IPS DF 6.9 (cell line): ENCODE data around the gene ATF6.

Experiments used
- DNase-seq: peaks from one replicate; pipeline ENCODE4 v3.0.0-alpha.2; 2013; ENCODE audit warnings: low read depth, low spot score
- H3K27ac ChIP-seq: one replicate; pipeline ENCODE4 v1.5.1; 2013; ENCODE audit warnings: low read length, control low read depth
- H3K27me3 ChIP-seq: 2 replicates; pipeline ENCODE4 v1.6.1; 2013; ENCODE audit warnings: mild to moderate bottlenecking, low read length; ENCODE audit not compliant: control insufficient read depth, insufficient read depth
- H3K36me3 ChIP-seq: 2 replicates; pipeline ENCODE4 v1.6.1; 2013; ENCODE audit warnings: low read length; ENCODE audit not compliant: control insufficient read depth, insufficient read depth
- H3K4me1 ChIP-seq: 2 replicates; pipeline ENCODE4 v1.6.1; 2013; ENCODE audit warnings: low read length; ENCODE audit not compliant: control insufficient read depth, insufficient read depth
- H3K4me3 ChIP-seq: 2 replicates; pipeline ENCODE4 v1.5.1; 2013; ENCODE audit warnings: mild to moderate bottlenecking, low read length
- H3K9me3 ChIP-seq: 2 replicates; pipeline ENCODE4 v1.6.1; 2013; ENCODE audit warnings: low read length, inconsistent platforms; ENCODE audit not compliant: control insufficient read depth, insufficient read depth
- WGBS: extraction: QIAGEN DNeasy Blood & Tissue Kit; methylation state at CpG from one replicate; pipeline ENCODE4 v1.1.7; 2013; ENCODE audit warnings: mixed read lengths, missing lambda C conversion rate; ENCODE audit not compliant: insufficient read length, insufficient coverage; 5-methylcytosine and 5-hydroxymethylcytosine counted together

ATF6 gene

GRCh38 chr1:161779393-161779792, 13.3 kb downstream of the ATF6 start:
- Histone ChIP-seq H3K9me3 (no peaks in the 10 kb centered on the region), H3K4me1 (no peaks in the 10 kb centered on the region)
- WGBS = no CpG with 5 or more reads among the region's 2 CpGs

GRCh38 chr1:161781995-161782394, 15.9 kb downstream of the ATF6 start:
- Histone ChIP-seq H3K4me3 (no peak overlapping the region), H3K27ac (no peak overlapping the region), H3K9me3 (no peaks in the 10 kb centered on the region), H3K27me3 (no peaks in the 10 kb centered on the region), H3K4me1 (no peaks in the 10 kb centered on the region), H3K36me3 (no peaks in the 10 kb centered on the region)
- no peak for DNase-seq

More at GRCh38 chr1:161779393-161779792, 13.3 kb downstream of the ATF6 start:
- no peak overlapping the region for H3K27ac ChIP-seq
- no peak for DNase-seq
- no peak overlapping the region for H3K4me3 ChIP-seq
- no peaks in the 10 kb centered on the region for H3K36me3 ChIP-seq
- H3K27me3 ChIP-seq = no peaks in the 10 kb centered on the region

DNA sequence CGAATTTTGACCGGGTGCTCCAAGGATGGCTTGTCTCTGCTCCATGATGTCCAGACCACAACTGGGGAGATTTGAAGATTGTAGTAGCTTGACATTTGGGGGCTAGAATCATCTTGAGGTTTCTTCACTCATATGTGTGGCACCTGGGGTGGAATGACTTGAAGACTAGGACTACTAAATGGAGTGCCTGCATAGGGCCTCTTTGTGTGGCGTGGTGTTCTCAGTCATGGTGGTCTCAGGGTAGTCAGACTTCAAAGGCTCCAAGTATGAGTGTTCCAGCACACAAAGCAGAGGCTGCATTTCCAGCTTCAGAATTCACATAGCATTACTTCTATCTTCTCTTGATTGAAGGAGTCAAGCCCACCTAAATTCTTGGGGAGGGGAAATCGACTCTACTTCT, 16.8 kb downstream of the ATF6 start:
- H3K9me3 ChIP-seq = no peaks in the 10 kb centered on the region
- no peak overlapping the region for H3K27ac ChIP-seq
- H3K36me3 ChIP-seq = no peaks in the 10 kb centered on the region
- DNase-seq = no peak
- WGBS = no CpG with 5 or more reads among the region's 4 CpGs
- H3K27me3 ChIP-seq = no peaks in the 10 kb centered on the region
- no peaks in the 10 kb centered on the region for H3K4me1 ChIP-seq
- H3K4me3 ChIP-seq = no peak overlapping the region

GRCh38 chr1:161784968-161785367, 18.8 kb downstream of the ATF6 start:
- H3K9me3 ChIP-seq = no peaks in the 10 kb centered on the region
- no peaks in the 10 kb centered on the region for H3K36me3 ChIP-seq

DNA sequence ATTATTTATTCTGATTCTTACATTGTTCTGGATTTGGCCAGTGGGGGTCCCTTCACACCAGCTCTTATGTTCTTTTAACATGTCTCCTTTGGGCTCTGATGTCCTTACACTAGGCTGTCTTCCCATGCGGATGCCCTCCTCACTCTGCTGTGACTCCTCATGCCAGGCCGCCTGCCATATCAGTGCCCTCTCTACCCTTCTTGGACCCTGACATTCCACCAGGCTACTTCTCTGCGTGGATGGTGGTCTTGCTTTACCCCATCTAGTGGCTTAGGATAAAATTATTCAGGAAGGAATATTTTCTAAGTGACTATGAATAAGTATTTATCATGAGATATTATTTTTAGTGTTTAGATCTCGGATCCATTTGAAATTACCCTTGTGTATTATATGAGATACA, 21.2 kb downstream of the ATF6 start:
- DNase-seq = no peak
- Histone ChIP-seq H3K4me1 (no peaks in the 10 kb centered on the region), H3K27ac (no peak overlapping the region), H3K4me3 (no peak overlapping the region), H3K9me3 (no peaks in the 10 kb centered on the region), H3K36me3 (no peaks in the 10 kb centered on the region), H3K27me3 (no peaks in the 10 kb centered on the region)
- no CpG with 5 or more reads among the region's 4 CpGs for WGBS

More at GRCh38 chr1:161784968-161785367, 18.8 kb downstream of the ATF6 start:
- H3K27ac ChIP-seq = no peak overlapping the region
- no peaks in the 10 kb centered on the region for H3K27me3 ChIP-seq
- H3K4me1 ChIP-seq = no peaks in the 10 kb centered on the region
- H3K4me3 ChIP-seq = no peak overlapping the region
- DNase-seq = no peak
- WGBS = no CpG with 5 or more reads among the region's 1 CpG

GRCh38 chr1:161790587-161791317, 24.6 kb downstream of the ATF6 start:
- no peak overlapping the region for H3K27ac ChIP-seq
- H3K4me1 ChIP-seq = no peaks in the 10 kb centered on the region
- H3K36me3 ChIP-seq = no peaks in the 10 kb centered on the region; the same call in 1 of the 2 replicates
- DNase-seq = no peak
- H3K27me3 ChIP-seq = no peaks in the 10 kb centered on the region
- H3K4me3 ChIP-seq = no peak overlapping the region
- WGBS = no CpG with 5 or more reads among the region's 4 CpGs
- no peaks in the 10 kb centered on the region for H3K9me3 ChIP-seq

GRCh38 chr1:161791904-161792655, 26.0 kb downstream of the ATF6 start:
- 100% methylated on average over 2 of the region's 5 CpGs for WGBS
- Histone ChIP-seq H3K4me3 (no peak overlapping the region), H3K27ac (no peak overlapping the region), H3K4me1 (no peaks in the 10 kb centered on the region), H3K27me3 (no peaks in the 10 kb centered on the region), H3K9me3 (no peaks in the 10 kb centered on the region), H3K36me3 (no peaks in the 10 kb centered on the region; the same call in 1 of the 2 replicates)
- DNase-seq = no peak

DNA sequence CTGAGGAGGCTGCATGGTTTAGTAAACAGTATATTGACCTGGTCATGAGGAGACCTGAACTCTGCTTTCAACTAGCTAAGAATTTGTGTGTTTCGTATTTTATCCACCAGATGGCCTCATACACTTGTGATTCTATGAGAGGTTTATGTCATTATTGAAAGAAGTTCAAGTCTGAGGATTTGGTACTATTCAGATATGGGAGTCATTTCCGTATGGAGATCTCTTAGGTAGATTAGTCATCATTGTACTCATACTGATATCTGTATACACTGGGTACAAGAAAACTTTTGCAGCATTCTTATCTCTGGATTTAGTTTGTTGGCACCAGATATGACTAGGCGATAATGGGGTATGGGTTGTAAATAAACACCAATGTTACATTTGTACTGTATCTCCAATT, 26.6 kb downstream of the ATF6 start:
- no peak overlapping the region for H3K4me3 ChIP-seq
- H3K4me1 ChIP-seq = no peaks in the 10 kb centered on the region
- H3K9me3 ChIP-seq = no peaks in the 10 kb centered on the region
- H3K27ac ChIP-seq = no peak overlapping the region
- no peak for DNase-seq
- no CpG with 5 or more reads among the region's 3 CpGs for WGBS
- H3K27me3 ChIP-seq = no peaks in the 10 kb centered on the region
- H3K36me3 ChIP-seq = no peaks in the 10 kb centered on the region; the same call in 1 of the 2 replicates

- no CpG with 5 or more reads among the region's 1 CpG for WGBS
- Histone ChIP-seq H3K27ac (no peak overlapping the region), H3K4me3 (no peak overlapping the region), H3K4me1 (no peaks in the 10 kb centered on the region), H3K36me3 (no peaks in the 10 kb centered on the region; the same call in 1 of the 2 replicates), H3K27me3 (no peaks in the 10 kb centered on the region), H3K9me3 (no peaks in the 10 kb centered on the region)
- no peak for DNase-seq
Observed at GRCh38 chr1:161799792-161800191, 33.7 kb downstream of the ATF6 start.

DNA sequence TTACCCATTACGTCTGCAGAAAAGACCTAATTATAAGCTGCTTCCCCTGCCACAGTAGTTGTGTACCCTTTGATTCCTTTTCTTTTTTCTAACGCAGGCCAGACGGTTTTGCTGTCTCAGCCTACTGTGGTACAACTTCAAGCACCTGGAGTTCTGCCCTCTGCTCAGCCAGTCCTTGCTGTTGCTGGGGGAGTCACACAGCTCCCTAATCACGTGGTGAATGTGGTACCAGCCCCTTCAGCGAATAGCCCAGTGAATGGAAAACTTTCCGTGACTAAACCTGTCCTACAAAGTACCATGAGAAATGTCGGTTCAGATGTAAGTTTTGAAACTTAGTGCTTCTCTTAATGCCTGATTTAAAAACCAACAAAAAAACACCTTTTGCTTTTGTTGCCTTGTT, 35.8 kb downstream of the ATF6 start:
- no CpG with 5 or more reads among the region's 7 CpGs for WGBS
- Histone ChIP-seq H3K36me3 (no peaks in the 10 kb centered on the region), H3K27me3 (no peaks in the 10 kb centered on the region; the same call in 1 of the 2 replicates), H3K27ac (no peak overlapping the region), H3K4me3 (no peak overlapping the region), H3K9me3 (no peaks in the 10 kb centered on the region), H3K4me1 (no peaks in the 10 kb centered on the region)
- DNase-seq = no peak
